ENCODE measurements around the gene EMILIN2.

The EMILIN2 gene

DNA sequence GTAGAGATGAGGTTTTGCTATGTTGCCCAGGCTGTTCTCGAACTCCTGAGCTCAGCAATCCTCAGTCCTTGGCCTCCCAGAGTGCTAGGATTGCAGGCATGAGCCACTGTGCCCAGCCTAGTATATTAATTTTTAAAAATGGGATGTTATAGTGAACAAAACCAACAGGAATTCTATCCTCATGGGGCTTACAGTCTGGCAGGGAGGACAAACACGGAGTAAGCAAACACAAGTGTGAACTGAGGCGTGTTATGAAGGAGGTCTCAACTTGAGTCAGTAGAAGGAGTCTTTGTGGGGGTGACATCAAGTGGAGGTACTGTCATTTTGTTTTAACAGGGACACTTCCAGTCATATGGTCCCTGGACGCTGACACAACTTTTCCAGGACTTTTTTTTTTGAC lies 33.1 kb downstream of the EMILIN2 start:
- DNase-seq: no peak

DNA sequence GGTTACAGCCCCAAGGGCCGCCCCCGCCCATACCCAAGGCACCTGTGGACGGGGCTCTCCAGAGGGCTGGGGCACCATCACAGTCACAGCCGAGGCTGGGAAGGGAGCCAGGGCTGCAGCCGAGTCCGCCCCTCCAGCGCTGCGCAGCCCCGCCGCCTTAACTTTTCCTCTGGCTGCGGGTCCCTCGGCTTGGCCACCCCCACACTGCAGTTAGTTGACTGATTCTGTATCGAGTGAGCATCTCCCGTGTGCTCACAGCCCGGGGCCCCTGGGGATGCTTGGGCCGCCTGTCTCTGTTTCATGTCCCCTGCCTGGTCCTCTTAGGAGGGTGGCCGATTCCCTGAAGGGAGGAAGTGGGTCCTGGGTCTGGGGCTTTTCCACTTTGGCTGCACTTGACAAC lies 33.7 kb downstream of the EMILIN2 start:
- no peak for DNase-seq

DNA sequence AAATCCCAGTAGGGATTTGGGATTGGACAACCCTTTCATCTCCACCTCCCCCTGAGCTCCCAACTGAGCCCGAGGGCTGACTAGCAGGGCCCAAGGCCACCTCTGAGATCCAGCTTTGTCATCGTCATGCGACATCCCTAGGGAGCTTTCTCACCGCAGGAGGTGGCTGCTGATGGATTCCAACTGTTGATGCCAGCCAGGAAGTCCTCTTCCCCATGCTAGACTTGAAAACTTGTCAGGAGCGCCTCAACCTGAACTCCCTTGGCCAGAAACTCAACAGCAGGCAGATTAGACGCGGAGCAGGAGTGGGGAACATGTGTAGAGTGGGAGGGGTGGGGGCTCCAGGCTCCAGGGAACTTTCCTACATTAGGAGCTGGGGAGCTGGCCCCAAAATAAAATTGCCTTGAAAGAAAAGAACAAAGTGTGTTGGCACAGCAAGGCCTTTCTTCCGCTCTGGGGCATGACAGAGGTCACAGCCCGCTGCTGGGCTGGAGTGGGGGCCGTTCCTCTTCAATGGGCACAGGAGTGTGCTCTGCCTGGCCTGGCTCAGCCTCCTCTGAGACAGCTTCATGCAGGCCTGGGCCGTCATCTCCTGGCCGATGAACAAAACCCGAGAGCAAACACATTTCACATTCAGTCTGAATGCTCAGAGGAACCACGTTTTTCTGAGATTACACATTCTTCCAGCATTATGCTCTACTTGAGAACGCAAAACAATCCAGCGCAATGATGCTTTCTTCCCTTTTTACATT lies 34.5 kb downstream of the EMILIN2 start:
- no peak for DNase-seq

DNA sequence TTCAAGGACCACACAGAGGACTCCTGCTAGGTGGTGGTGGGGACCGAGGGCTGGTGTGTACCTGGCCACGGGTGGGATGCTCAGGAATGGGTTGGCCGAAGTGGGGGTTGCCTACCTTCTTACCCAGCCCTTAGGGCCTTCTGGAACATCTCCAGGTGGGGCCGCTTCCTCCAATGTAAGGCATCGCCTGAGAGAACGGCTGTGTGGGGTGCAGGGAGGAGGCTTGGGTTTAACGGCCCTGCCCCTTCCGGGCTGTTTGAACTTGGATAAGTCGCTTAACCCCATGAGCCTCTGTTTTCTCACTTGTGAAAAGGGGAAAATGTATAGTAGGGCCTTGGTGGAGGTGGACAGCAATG lies 35.0 kb downstream of the EMILIN2 start:
- peak; percentile 24 for DNase-seq

DNA sequence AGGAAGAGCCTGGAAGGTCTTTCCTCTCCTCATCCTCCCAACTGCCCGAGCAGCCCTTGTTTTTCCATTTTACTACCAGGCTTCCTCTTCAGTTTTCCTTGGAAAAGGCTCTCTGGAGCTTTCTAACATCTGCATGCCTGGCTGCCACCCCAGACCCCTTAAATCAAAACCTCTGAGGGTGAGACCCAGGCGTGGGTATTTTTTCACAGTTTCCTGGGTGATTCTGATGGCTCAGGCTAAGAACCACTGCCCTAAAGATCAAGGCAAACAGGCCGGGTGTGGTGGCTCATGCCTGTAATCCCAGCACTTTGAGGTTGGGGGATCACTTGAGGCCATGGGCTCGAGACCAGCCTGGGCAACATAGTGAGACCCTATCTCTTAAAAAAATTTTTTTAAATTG lies 35.4 kb downstream of the EMILIN2 start:
- DNase-seq: no peak

DNA sequence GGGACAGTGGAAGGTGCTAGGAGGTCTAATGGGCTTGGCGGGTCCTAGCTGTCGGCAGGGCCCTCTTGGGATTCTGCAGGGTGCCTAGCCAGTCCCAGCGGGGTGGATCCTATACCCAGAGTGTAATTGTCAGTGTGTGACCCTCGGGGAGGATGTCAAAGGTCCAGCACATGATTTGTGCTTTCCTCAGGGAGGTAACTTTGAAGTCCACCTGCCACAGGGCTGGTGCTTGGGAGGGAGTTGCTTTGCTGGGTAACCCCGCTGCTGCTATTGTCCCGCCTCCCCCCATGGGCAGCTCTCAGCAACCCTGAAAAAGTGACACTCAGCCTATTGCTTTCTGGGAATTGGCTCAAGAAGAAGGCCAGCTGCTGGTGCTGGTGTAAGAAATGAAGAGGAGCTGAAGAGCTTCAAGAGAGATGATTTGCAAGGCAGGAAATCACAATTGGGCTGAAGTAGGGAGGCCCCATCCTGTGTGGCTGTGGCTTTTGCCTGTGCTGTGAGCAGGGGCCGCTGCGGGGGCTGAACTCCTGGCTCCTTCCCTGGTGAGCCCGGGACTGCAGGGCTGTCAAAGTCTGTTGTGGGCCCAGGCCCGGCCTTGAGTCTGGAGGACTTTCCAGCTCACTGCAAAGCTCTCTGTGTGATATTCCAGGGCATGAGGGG lies 36.4 kb downstream of the EMILIN2 start:
- peak; percentile 57 for DNase-seq

DNA sequence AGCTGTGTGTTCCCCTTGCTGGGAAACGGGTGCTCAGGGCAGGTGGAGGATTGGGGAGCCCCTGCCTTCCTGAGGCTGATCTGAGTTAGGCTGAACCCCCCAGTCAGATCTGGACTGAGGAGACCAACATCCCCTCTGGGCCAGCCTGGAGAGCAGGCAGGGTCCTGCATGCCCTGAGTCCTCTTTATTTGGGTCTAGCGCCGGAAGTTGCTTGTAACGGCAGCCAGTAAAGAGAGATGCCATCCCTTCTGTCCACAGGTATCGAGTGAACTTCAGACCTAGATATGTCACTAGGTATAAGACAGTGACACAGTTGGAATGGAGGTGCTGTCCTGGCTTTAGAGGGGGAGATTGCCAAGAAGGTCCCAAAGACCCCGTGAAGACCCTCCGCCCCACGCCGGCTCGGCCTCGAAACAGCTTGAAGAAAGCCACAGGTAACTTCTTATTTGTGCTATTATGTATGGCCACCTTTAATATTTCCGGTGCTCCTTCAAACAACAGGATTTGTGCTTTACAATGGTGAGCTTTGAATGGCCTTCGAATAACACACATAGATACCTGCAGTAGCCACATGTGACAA lies 38.0 kb downstream of the EMILIN2 start:
- no peak for DNase-seq

DNA sequence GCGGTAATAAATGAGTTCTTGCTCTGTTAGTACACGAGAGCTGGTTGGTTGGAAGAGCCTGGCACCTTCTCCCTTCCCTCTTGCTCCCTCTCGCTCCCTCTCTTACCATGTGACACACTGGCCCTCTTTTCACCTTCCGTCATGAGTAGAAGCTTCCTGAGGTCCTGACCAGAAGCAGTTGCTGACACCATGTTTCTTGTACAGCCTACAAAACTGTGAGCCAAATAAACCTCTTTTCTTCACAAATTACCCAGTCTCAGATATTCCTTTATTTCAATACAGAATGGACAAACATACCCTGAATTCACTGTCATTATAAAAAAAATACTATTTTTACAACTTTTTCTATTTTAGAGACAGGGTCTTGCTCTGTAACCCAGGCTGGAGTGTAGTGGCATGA lies 40.7 kb downstream of the EMILIN2 start:
- no peak for DNase-seq

DNA sequence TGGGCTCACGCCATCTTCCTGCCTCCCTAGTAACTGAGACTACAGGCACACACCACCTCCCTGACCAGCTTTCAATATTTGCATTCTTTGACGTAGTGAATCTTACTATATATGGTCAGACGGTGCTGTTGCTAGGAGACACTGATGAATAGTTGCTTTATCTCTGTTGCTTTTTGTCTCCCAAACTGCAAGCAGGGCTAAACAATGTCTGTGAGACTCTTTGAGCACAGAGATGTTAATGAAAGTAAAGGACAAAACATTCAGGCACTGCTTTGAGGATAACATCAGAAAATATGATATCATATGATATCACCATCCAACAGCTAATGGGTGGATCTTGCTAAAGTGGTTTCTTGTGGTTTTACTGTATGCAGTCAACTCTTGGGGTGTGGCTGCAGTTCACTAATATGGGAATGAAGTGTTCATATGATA lies 43.0 kb downstream of the EMILIN2 start:
- DNase-seq: peak; percentile 77

DNA sequence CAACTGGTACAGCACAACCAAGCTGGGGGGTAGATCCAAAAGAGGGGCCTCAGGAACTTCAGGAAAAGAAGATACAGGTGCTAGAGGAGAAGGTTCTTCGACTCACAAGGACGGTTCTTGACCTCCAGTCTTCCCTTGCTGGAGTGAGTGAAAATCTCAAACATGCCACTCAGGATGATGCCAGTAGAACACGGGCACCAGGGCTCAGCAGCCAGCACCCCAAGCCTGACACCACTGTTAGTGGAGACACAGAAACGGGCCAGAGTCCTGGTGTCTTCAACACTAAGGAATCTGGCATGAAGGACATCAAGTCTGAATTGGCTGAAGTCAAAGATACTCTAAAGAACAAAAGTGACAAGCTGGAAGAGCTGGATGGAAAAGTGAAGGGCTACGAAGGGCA lies 43.8 kb downstream of the EMILIN2 start:
- no peak for DNase-seq

DNA sequence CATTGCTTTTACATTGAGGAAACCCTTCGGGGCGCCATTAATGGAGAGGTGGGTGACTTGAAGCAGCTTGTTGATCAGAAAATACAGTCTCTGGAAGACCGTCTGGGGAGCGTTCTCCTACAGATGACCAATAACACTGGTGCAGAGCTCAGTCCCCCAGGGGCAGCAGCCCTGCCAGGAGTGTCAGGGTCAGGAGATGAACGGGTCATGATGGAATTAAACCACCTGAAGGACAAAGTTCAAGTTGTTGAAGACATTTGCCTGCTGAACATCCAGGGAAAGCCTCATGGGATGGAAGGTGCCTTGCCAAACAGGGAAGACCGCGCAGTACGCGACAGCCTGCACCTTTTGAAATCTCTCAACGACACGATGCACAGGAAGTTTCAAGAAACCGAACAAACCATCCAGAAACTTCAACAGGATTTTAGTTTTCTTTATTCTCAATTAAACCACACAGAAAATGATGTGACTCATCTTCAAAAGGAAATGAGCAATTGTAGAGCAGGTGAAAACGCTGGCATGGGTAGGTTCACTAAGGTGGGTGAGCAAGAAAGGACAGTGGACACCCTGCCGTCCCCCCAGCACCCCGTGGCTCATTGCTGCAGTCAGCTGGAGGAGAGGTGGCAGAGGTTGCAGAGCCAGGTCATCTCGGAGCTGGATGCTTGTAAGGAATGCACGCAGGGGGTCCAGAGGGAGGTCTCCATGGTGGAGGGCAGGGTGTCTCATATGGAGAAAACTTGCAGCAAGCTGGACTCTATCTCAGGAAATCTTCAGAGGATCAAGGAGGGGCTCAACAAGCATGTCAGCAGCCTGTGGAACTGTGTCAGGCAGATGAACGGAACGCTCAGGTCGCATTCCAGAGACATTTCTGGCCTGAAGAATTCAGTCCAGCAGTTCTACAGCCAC lies 45.0 kb downstream of the EMILIN2 start:
- DNase-seq: peak; percentile 34

DNA sequence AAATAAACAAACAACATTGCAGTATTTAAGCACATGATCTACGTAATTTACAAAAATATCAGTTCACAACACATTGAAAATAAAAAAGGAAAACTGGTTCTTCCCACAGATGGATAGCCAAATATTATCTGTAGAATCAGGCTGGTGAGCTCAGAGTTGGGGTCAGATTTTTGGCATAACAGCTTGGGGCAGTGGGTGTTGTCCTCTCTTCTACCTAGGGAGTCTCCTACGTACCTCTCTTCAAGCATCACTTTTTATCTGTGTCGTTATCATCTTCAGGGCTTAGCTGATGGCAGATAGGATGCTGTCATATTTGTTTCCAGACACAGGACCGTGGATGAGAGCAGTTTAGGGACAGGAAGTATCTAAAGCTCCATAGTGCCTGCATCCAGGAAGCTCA lies 46.2 kb downstream of the EMILIN2 start:
- DNase-seq: no peak

DNA sequence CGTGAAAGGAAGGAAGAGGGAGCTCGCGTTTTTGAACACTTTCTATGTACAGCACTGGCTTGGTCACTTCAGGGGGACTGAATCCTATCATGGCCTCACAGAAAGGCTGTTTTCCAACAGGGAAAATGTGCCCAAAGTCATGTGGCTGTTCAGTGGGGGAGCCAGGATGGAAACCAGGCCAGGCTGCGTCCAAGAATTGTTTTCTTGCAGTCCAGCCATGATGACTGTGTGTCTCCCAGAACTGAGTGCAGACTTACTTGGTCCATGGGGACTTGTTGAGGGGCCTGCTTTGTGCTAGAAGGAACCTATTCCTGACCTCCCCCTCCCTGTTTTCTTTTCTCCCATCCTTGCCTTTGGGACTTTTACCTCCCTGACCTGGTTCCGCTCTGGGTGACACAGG lies 46.9 kb downstream of the EMILIN2 start:
- DNase-seq: no peak

DNA sequence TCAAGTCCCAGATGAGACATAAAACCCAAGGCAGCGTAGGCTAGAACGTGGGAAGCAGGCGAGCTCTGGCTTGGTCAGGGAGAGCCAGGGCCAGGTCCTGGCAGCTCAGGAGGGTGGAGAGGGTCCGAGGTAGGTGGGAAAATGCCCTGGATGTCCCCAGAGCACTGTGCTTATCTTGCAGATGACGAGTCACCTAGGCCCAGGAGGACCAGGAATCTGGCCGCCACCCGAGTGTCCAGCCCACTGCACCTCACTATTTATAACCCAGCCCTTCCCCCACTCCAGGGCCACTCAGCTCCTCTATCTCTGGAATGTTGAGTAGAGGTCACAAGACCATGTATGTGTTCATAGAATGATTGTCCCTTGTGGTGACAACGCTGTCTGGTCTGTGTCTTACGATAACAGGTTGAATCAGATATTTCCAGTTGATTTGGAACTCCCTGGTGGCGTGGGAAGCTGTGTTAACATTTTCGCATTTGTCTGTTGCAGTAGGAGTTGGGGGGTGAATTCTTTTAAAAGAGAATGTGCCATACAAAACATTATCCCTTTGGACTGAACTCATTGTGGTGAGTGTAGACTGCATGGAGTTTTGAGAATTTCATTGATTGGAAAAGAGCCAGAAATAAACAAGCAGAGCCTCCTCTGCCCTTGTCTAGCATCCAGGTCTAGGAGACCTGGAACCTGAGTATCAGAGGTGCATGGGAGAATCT lies 47.5 kb downstream of the EMILIN2 start:
- DNase-seq: no peak

DNA sequence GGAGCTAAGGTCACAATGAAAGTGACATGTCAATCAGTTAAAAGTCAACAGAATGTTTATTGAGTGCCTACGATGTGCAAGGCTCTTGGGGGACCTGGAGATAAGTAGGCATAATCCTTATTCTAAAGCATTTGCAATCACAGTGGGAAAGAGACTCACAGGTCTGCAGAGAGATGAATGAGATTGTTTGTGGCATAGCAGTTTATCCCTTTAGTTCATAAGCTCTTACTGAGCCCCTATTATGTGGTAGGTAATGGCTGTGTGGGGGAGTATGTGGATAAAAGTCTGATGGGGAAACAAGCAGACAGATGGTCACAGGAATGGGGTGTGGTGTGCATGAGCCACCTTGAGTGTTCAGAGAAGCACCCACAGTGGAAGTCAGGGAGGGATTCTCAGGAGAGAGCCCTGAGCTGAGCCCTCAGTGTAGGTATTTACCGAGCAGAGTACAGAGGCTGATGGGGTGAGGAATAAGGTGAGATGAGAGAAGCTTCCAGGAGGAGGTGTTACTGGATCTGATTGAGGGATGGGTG lies 48.1 kb downstream of the EMILIN2 start:
- no peak for DNase-seq

DNA sequence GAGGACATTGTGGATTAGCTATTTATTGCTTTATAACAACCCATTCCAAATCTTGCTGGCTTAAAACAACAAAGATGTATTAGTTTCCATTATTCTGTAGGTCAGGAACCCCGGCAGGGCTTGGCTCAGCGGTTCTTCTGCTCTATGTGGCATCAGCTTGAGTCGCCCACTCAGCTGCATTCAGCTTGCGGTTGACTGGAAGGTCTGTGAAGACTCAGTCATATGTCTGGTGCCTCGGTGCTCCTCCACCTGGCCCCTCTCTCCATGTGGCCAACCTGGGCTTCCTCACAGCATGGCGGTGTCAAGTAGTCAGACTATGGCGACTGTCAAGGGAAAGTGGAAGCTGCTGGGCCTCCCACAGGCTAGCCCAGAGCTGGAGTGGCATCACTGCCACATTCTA lies 48.6 kb downstream of the EMILIN2 start:
- DNase-seq: no peak

DNA sequence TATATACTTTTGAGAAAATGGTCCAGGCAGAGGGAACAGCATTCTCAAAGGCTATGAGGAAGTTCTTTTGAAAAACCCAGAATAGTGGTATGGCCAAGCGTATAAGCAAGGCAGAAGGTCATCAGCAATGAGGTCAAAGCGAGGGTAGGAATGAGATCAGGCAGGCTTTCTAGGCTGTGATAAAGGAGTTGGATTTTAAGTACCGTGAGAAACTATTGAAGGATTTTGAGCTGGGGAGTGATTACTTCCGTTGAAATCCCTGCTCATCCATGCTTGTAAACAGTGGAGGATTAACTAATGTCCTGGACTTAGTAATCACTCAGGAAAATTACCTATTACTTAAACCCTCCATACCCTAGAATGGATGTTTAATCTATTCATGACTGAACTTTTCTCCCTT lies 50.2 kb downstream of the EMILIN2 start:
- DNase-seq: no peak

DNA sequence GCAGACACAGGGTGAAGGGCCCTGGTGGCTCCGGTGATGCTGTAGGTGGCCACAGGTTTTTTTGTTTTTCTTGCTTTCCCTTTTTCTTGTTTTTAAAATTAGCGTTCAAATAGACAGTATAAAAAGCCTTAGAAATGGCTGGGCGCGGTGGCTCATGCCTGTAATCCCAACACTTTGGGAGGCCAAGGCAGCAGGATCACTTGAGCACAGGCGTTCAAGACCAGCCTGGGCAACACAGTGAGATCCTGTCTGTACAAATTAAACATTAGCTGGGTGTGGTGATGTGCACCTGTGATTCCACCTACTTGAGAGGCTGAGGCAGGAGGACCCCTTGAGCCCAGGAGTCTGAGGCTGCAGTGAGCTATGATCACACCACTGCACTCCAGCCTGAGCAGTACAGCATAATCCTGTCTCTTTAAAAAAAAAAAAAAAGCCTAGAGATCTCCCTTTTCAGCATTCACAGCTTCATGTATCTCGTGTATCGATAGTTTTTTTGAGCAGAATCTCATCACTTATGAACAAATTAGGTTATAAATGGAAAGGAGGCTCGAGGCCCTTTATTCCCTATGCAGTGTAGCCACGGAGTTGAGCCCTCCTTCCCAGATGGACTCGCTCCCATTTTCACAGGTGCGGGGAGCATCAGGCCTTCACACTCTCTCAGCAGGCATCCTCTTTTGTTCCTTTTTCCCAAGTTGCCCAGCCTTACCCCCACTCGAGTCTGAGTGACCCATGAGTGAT lies 50.8 kb downstream of the EMILIN2 start:
- DNase-seq: no peak

DNA sequence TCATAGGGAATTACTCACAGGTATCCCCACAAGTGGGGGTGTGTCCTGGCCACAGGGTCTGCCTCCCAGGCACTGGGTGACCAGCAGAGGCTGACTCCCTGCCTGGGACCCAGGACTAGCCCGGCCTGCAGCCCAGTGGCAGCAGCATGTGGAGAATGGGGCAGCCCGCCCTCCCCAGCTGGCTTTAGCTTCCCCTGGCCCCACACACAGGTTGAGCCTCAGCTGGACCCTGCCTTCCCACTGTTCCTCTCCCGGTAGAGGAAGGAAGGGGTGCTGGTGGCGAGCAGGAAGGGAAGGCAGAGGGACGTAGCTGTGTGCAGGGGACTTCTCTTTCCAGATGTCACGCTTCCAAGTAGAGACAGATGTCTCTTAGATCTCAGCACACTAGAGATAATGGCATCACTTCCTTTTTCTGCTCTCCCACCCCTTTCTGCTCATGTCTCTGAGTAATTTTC lies 51.4 kb downstream of the EMILIN2 start:
- DNase-seq: no peak

DNA sequence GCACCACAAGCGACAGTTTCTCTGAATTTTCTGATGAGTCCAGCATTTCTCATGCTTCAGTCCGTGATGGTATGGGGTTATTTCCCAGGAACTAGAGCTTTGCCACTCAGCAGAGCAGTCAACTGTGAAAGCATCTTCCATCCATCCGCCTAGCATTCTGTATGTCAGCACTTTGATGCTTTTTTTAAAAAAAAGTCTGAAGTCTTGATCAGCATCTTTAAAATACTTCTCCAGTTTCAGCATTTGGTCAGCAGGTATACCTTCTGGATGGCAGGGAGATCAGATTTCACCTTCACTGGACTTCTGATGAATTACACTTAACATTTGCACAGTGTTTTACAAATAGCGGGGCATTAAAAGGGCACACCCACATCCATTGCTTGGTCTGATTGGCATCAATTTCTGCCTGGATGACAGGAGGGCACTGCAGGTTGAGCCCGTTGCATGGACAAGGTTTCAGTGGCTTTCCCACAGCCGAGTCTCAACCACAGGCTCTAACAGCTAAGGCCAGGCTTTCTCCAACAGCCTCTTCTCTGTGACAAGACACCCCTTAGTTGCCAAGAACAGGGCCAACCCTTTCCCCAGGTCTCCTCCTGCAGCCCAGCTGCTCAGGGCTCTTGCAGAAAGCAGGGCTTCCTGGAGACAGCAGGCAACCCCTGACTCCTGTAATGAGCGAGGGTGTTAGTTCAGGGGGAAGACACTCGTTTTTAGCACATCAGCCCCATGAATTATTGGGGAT lies 54.0 kb downstream of the EMILIN2 start:
- no peak for DNase-seq

DNA sequence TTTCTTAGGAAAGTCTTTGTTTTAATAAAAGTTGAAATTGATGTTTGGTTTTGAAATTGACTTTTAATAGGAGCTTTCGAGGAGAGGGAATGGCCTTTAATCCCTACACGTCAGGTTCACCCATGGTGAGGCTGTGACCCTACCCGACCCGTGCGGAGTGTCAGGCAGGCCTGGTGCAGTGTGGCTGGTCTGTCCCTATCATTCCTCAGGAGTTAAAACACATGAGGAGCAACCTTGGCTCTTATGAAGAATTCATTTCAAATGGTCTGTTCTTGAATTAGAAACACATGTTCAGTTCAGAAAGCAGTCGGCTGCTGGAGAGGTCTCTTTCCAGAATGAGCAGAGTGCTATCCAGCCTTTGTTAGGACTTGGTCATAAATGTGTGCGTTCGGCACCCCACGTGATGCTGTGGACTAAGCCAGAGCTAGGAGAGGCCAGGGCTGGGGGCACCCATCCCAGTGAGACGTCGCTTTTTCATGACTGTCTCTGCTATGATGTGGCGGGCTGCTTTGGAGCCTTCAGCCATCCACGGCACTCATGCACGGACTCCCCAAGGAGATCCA lies 54.7 kb downstream of the EMILIN2 start:
- DNase-seq: no peak
